Adipose tissue (tissue), 3 donors: ENCODE data around the gene SLC24A3. TPM values are rescaled to one million over a fixed set of nuclear protein-coding genes. Genes with fewer than 3 reads are reported as not detected.

Experiments
- H3K27ac ChIP-seq: one replicate; pipeline ENCODE4 v1.5.1; 2013; ENCODE audit warnings: low read depth, low read length
- WGBS, 3 donors: extraction: QIAGEN DNeasy Blood & Tissue Kit; methylation state at CpG; one replicate each; pipeline ENCODE4 v1.1.7; 2013; 5-methylcytosine and 5-hydroxymethylcytosine counted together
- polyA plus RNA-seq, 3 donors: library from polyadenylated mRNA; stranded (reverse); fragments of 200-250 nt; gene quantifications; one replicate each; pipeline ENCODE4 v1.2.3, GENCODE V29; 2013
- donor health status: healthy with polysubstance abuse.
- donor health status: Bipolar disorder and iron deficiency.
- donor health status: healthy.

The SLC24A3 gene
- polyA plus RNA-seq, 3 donors: 0.86 to 11.5 (median 6.5) TPM

- WGBS, 3 donors: 60 to 83% (median 78%) methylated on average over 6 of the region's 6 CpGs
- H3K27ac ChIP-seq: no peak overlapping the region
Measured at GRCh38 chr20:19492687-19493336, 280.4 kb downstream of the SLC24A3 start.

GRCh38 chr20:19493794-19494495 lies 281.5 kb downstream of the SLC24A3 start:
- 46 to 60% (median 54%) methylated on average over 7 of the region's 7 CpGs for WGBS, 3 donors
- H3K27ac ChIP-seq: no peak overlapping the region

GRCh38 chr20:19495905-19496703 lies 283.7 kb downstream of the SLC24A3 start:
- WGBS, 3 donors: 66 to 76% (median 75%) methylated on average over 12 of the region's 12 CpGs

GRCh38 chr20:19497064-19497463 lies 284.6 kb downstream of the SLC24A3 start:
- WGBS, 3 donors: 87 to 94% (median 92%) methylated on average over 6 of the region's 6 CpGs
- H3K27ac ChIP-seq: no peak overlapping the region

More at GRCh38 chr20:19495905-19496703, 283.7 kb downstream of the SLC24A3 start:
- no peak overlapping the region for H3K27ac ChIP-seq

GRCh38 chr20:19498756-19499155 lies 286.3 kb downstream of the SLC24A3 start:
- WGBS, 3 donors: 60 to 68% (median 67%) methylated on average over 5 of the region's 5 CpGs
- H3K27ac ChIP-seq: no peak overlapping the region

- H3K27ac ChIP-seq: no peak overlapping the region
- WGBS, 3 donors: 90% methylated on average over 4 of the region's 4 CpGs
Measured at GRCh38 chr20:19501476-19502115, 289.2 kb downstream of the SLC24A3 start.

GRCh38 chr20:19502169-19502568 lies 289.7 kb downstream of the SLC24A3 start:
- 72 to 90% (median 86%) methylated on average over 5 of the region's 5 CpGs for WGBS, 3 donors
- H3K27ac ChIP-seq: no peak overlapping the region

- no peak overlapping the region for H3K27ac ChIP-seq
Measured at GRCh38 chr20:19504251-19504650, 291.8 kb downstream of the SLC24A3 start.

- H3K27ac ChIP-seq: no peak overlapping the region
- WGBS, 3 donors: 65 to 90% (median 79%) methylated on average over 1 of the region's 1 CpG
Measured at GRCh38 chr20:19506021-19506420, 293.6 kb downstream of the SLC24A3 start.

GRCh38 chr20:19508449-19508848 lies 296.0 kb downstream of the SLC24A3 start:
- WGBS, 3 donors: 77 to 89% (median 81%) methylated on average over 5 of the region's 5 CpGs
- no peak overlapping the region for H3K27ac ChIP-seq

- WGBS, 3 donors: 81 to 97% (median 86%) methylated on average over 2 of the region's 2 CpGs
- no peak overlapping the region for H3K27ac ChIP-seq
Measured at GRCh38 chr20:19510611-19511010, 298.2 kb downstream of the SLC24A3 start.

- no peak overlapping the region for H3K27ac ChIP-seq
- WGBS, 3 donors: 76 to 82% (median 77%) methylated on average over 4 of the region's 4 CpGs
Measured at GRCh38 chr20:19511931-19512330, 299.5 kb downstream of the SLC24A3 start.

- 49 to 74% (median 60%) methylated on average over 3 of the region's 3 CpGs for WGBS, 3 donors
- H3K27ac ChIP-seq: no peak overlapping the region
Measured at GRCh38 chr20:19512886-19513677, 300.6 kb downstream of the SLC24A3 start.

- WGBS, 3 donors: 63 to 69% (median 64%) methylated on average over 6 of the region's 6 CpGs
- H3K27ac ChIP-seq: no peak overlapping the region
Measured at GRCh38 chr20:19515074-19515473, 302.6 kb downstream of the SLC24A3 start.

- H3K27ac ChIP-seq: no peak overlapping the region
- 37 to 70% (median 67%) methylated on average over 1 of the region's 1 CpG for WGBS, 3 donors
Measured at GRCh38 chr20:19519466-19519865, 307.0 kb downstream of the SLC24A3 start.

GRCh38 chr20:19520261-19520660 lies 307.8 kb downstream of the SLC24A3 start:
- 80 to 85% (median 82%) methylated on average over 7 of the region's 7 CpGs for WGBS, 3 donors
- H3K27ac ChIP-seq: no peak overlapping the region

- 75 to 79% (median 77%) methylated on average over 9 of the region's 9 CpGs for WGBS, 3 donors
- H3K27ac ChIP-seq: no peak overlapping the region
Measured at GRCh38 chr20:19522071-19522801, 309.8 kb downstream of the SLC24A3 start.
